Heart right ventricle (tissue), 16 donors: Measurements from ENCODE around the gene KLHDC2. TPM values are rescaled to one million over a fixed set of nuclear protein-coding genes. Genes with fewer than 3 reads are reported as not detected.
"Not testable (repeated sequence)": the region's sequence is repeated elsewhere in the genome, so short reads cannot be mapped to it uniquely, and the experiment has no call there.

ENCODE experiments used
- ATAC-seq, 8 donors: fragments of 200-7000 bp; cut with Tn5 transposase; one replicate each; pipeline ENCODE4 v1.9.1; 2020; ENCODE audit warnings: mild to moderate bottlenecking in 8 of 8, moderate library complexity in 8 of 8, moderate number of reproducible peaks in 1 of 8
- DNase-seq, 2 donors: peaks; one replicate each; pipeline ENCODE4 v3.0.0-alpha.2; 2020
- H3K27ac ChIP-seq, 10 donors: fragments of 200-600 bp; sonication (generic) in 2 of 10; one replicate each; pipeline versions ENCODE4 v1.5.0 to v1.8.0; 2020 to 2022; ENCODE audit warnings: mild to moderate bottlenecking in 3 of 10
- H3K27me3 ChIP-seq, 7 donors: fragments of 200-600 bp; one replicate each; pipeline ENCODE4 v1.8.0; 2021 to 2022; ENCODE audit warnings: mild to moderate bottlenecking in 2 of 7
- H3K36me3 ChIP-seq, 9 donors: fragments of 200-600 bp; sonication (generic) in 1 of 9; one replicate each; pipeline versions ENCODE4 v1.5.0 to v1.8.0; 2020 to 2022; ENCODE audit warnings: mild to moderate bottlenecking in 2 of 9
- H3K4me1 ChIP-seq, 9 donors: fragments of 200-600 bp; sonication (generic) in 1 of 9; one replicate each; pipeline versions ENCODE4 v1.5.0 to v1.8.0; 2020 to 2022; ENCODE audit warnings: mild to moderate bottlenecking in 4 of 9
- H3K4me3 ChIP-seq, 10 donors: fragments of 200-600 bp; sonication (generic) in 2 of 10; one replicate each; pipeline versions ENCODE4 v1.5.0 to v1.8.0; 2020 to 2022; ENCODE audit warnings: mild to moderate bottlenecking in 7 of 10, moderate library complexity in 2 of 10
- H3K9me3 ChIP-seq, 11 donors: fragments of 200-600 bp in 10 of 11; sonication (generic) in 2 of 11; one replicate each; pipeline versions ENCODE4 v1.5.0 to v1.8.0; 2013 to 2022; ENCODE audit warnings: mild to moderate bottlenecking in 2 of 11, control low read depth in 1 of 11, moderate library complexity in 1 of 11
- CTCF ChIP-seq, 9 donors: fragments of 200-600 bp; sonication (generic) in 2 of 9; IDR thresholded peaks; one replicate each; pipeline versions ENCODE4 v1.5.0 to v1.8.0; 2021 to 2022; ENCODE audit warnings: antibody characterized with exemption in 9 of 9, mild to moderate bottlenecking in 5 of 9, moderate library complexity in 1 of 9
- WGBS, 2 donors: extraction: QIAGEN DNeasy Blood & Tissue Kit; methylation state at CpG; one replicate each; pipeline ENCODE4 v1.1.7; 2013; ENCODE audit warnings: inconsistent platforms in 1 of 2; 5-methylcytosine and 5-hydroxymethylcytosine counted together
- intact Hi-C, 10 donors: fragments of 100-400 bp; cut with DNase I; formaldehyde crosslinking; loops; one replicate each; pipeline versions ENCODE4 v1.11.1 to v1.14.2; 2022
- polyA plus RNA-seq, 2 donors: library from polyadenylated mRNA; stranded (reverse); fragments of 200-250 nt; gene quantifications; one replicate each; pipeline ENCODE4 v1.2.3, GENCODE V29; 2013
- total RNA-seq, 10 donors: library from RNA; stranded (reverse); fragmentation: NEBNext Ultra II Directional in 3 of 10; extraction: Animal tissue kit (Norgen Biotek cat#: 25700) in 3 of 10; gene quantifications; one replicate each; pipeline versions ENCODE4 v1.2.1 to v1.2.4, GENCODE V29; 2021 to 2023
- donor health status: Arrhythmogenic right ventricular cardiomyopathy.
- donor health status: ischemic (EF 13 %, LVEDD 7.1; RV severe dilation, severe dysfunction).
- donor health status: healthy with polysubstance abuse.
- donor health status: DM: no; HTN: yes; CAD: no.
- donor health status: DM: no; HTN: no; CAD: no.
- donor health status: ischemic (EF 25% LVEDD 6.9; RV normal size, moderate dysfunction).
- donor health status: ischemic (EF 25% LVEDD 5.7; RV mildly dilated, moderate dysfunction).
- donor health status: healthy.
- donor health status: DM: yes; HTN: yes; CAD: no.
- donor health status: Ischemic cardiomyopathy.
- donor health status: ischemic (EF 35%, LVEDD 5.7; RV mildly dilated, moderate dysfunction).
- donor health status: nonischemic (EF 11% LVEDD 7.7; RV severe dilation, severe dysfunction).
- donor health status: DM: yes; HTN: yes; CAD: no.
- donor health status: PGD.
- donor health status: ischemic (EF 29% LVEDD 5.4; RV normal size, mild dysfunction).
- donor health status: nonischemic (EF 23%, LVEDD 6.1; RV moderate dilation, normal function).

KLHDC2 gene
- total and polyA plus RNA-seq, 12 donors, result 40.2 to 106 (median 83.3) TPM

DNA sequence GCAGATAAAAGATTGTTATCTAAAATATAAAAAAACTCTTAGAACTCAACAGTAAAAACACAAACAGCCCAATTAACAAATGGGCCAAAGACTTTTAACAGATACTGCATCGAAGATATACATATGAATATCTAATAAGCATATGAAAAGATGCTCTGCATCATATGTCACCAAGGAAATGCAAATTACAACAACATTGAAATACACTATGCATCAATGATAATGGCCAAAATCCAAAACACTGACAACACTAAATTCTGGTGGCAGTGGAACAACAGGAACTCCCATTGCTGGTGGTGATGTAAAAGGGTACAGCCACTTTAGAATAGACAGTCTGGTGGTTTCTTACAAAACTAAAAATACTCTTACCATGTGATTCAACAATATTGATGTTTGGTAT lies 40.8 kb downstream of the KLHDC2 start:
- Histone ChIP-seq H3K27me3 (no peaks in the 10 kb centered on the region), H3K4me3 (no peak overlapping the region), H3K9me3 (peaks cover 0 to 17% (median 0%) of the 10 kb centered on the region in 11 donors), H3K27ac (no peak overlapping the region), H3K36me3 (peaks cover 0 to 100% (median 55%) of the 10 kb centered on the region in 9 donors), H3K4me1 (no peaks in the 10 kb centered on the region)
- no peak for DNase-seq
- no peak for TF ChIP-seq CTCF (IDR thresholded peaks at IDR 0.05)
- no peak for ATAC-seq
- intact Hi-C loops, result no loop called here
- 0% methylated on average over 1 of the region's 1 CpG for WGBS, 2 donors

DNA sequence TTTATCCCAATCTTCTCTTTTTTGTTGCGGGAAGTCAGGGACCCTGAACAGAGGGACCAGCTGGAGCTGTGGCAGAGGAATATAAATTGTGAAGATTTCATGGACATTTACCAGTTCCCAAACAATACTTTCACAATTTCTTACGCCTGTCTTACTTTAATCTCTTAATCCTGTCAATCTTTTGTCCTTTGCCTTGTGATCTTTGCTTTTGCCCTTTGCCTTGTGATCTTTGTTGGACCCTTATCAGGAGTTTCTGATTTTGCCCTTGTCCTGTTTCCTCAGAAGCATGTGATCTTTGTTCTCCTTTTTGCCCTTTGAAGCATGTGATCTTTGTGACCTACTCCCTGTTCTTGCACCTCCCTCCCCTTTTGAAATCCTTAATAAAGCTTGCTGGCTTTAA lies 48.2 kb downstream of the KLHDC2 start:
- not testable (repeated sequence) for ATAC-seq, H3K27me3 ChIP-seq, H3K4me1 ChIP-seq, DNase-seq, H3K27ac ChIP-seq, H3K4me3 ChIP-seq
- H3K9me3 ChIP-seq, result peaks cover 0 to 32% (median 5%) of the 10 kb centered on the region in 11 donors
- WGBS, 2 donors, result 96 to 97% methylated on average over 2 of the region's 2 CpGs
- intact Hi-C loops, result loop anchor here in 1 of 10 donors (10.0 kb wide), 1 partner anchor 919 kb away; no protein-coding TSS in a partner anchor
- peaks cover 0 to 97% (median 87%) of the 10 kb centered on the region in 9 donors for H3K36me3 ChIP-seq

DNA sequence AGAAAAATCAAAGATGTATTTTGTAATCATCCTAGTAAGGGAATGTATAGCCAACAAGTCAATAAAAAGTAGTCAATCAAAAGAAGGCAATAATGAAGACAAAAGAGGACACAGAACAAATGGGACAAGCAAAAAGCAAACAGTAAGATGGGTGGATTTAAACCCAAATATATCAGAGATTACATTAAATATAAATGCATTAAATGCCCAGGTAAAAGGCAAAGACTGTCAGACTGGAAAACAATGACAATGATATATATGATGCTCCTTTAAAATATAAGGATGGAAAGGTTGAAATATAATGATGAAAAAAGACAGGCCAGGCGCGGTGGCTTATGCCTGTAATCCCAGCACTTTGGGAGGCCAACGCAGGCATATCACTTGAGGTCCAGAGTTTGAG lies 48.9 kb downstream of the KLHDC2 start:
- no peak for TF ChIP-seq CTCF (IDR thresholded peaks at IDR 0.05)
- Histone ChIP-seq H3K9me3 (peaks cover 0 to 27% (median 5%) of the 10 kb centered on the region in 11 donors), H3K27ac (no peak overlapping the region), H3K4me1 (no peaks in the 10 kb centered on the region), H3K27me3 (no peaks in the 10 kb centered on the region), H3K4me3 (no peak overlapping the region), H3K36me3 (peaks cover 0 to 92% (median 80%) of the 10 kb centered on the region in 9 donors)
- intact Hi-C loops, result loop anchor here in 1 of 10 donors (10.0 kb wide), 1 partner anchor 918 kb away; no protein-coding TSS in a partner anchor
- ATAC-seq (no peak), DNase-seq (no peak)
- WGBS, 2 donors, result 97 to 100% methylated on average over 3 of the region's 3 CpGs

DNA sequence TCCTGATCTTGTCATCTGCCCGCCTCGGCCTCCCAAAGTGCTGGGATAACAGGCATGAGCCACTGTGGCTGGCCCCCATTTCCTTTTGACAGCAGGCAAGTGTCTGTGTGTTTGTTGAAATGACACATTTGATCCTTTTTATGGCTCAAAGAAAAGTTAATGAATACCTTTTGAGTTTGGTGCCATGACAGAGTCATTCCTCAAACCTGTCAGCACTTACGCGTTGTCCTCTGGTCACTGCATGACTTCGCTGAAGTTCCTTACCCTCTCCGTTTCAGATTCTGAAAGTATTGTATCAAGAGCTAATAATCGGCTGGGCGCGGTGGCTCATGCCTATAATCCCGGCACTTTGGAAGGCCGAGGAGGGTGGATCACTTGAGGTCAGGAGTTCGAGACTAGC lies 52.2 kb downstream of the KLHDC2 start:
- 96 to 99% methylated on average over 12 of the region's 12 CpGs for WGBS, 2 donors
- Histone ChIP-seq H3K27me3 (no peaks in the 10 kb centered on the region), H3K9me3 (peaks cover 0 to 19% (median 5%) of the 10 kb centered on the region in 11 donors), H3K27ac (no peak overlapping the region), H3K36me3 (peaks cover 0 to 92% (median 79%) of the 10 kb centered on the region in 9 donors), H3K4me3 (no peak overlapping the region), H3K4me1 (no peaks in the 10 kb centered on the region)
- no peak for ATAC-seq
- no peak for DNase-seq
- intact Hi-C loops, result loop anchor here in 1 of 10 donors (10.0 kb wide), 1 partner anchor 185 kb away; the partner anchor contains the start of gene DNAAF2
- no peak for TF ChIP-seq CTCF (IDR thresholded peaks at IDR 0.05)

DNA sequence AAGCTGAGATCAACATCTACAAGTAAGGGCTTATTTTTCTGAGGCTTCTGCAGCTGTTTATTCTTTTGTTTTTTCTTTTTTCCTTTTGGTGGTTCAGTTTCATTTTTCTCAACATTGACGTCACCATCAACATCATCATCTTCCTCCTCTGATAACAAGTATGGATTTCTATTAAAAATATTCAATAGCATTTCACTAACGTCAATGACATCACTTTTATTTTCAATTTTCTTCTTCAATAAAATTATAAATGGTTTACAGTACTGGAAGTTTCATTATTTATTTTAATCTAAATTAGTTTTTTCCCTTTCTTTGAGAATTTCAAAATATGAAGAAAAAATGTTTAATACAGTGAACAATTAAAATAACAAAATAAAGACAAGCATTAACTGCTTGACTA lies 60.7 kb downstream of the KLHDC2 start:
- no peaks in the 10 kb centered on the region for H3K27me3 ChIP-seq
- no peak overlapping the region for H3K4me3 ChIP-seq
- ATAC-seq (no peak), DNase-seq (no peak)
- no peaks in the 10 kb centered on the region for H3K4me1 ChIP-seq
- H3K27ac ChIP-seq, result no peak overlapping the region
- WGBS, 2 donors, result 83 to 92% methylated on average over 2 of the region's 2 CpGs
- H3K9me3 ChIP-seq, result no peaks in the 10 kb centered on the region
- no peak for TF ChIP-seq CTCF (IDR thresholded peaks at IDR 0.05)
- intact Hi-C loops, result loop anchor here in 2 of 10 donors (5.0 to 10.0 kb wide), 3 partner anchors 46 to 194 kb away; partner anchors contain the start of gene DNAAF2 (in 1 of the 2)
- H3K36me3 ChIP-seq, result peaks cover 3 to 100% (median 68%) of the 10 kb centered on the region in 9 donors
